WI38 (cell line): ENCODE results near the gene NBAS.

Experiments used
- H3K4me3 ChIP-seq: 2 replicates; pipeline ENCODE4 v1.5.1; 2011; ENCODE audit warnings: low read depth, mild to moderate bottlenecking, control low read depth, low read length
- TF ChIP-seq, protein P1 (sequence below): IDR thresholded peaks from 2 replicates; pipeline ENCODE4 v1.5.1; 2012; ENCODE audit warnings: low read depth, mild to moderate bottlenecking, control low read depth, low read length

The NBAS gene

DNA sequence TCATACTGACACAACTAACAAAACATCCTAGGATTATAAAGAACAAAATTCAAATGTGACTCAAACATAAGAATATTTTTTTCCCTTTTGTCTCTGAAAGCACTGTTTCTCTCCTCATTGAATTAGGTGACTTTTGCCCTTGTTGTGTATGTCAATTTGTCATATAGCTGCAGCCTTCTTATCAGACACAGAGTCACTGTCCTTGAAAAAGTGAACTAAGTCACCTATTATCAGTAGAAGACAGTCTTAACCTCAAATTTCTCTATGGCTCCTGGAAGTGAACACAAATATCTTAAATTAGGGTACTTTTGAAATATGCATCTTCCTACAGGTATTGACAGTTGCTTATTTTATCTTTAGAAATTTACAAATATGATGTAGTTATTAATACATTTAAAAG lies 360.6 kb downstream of the NBAS start:
- TF ChIP-seq, protein P1, sequence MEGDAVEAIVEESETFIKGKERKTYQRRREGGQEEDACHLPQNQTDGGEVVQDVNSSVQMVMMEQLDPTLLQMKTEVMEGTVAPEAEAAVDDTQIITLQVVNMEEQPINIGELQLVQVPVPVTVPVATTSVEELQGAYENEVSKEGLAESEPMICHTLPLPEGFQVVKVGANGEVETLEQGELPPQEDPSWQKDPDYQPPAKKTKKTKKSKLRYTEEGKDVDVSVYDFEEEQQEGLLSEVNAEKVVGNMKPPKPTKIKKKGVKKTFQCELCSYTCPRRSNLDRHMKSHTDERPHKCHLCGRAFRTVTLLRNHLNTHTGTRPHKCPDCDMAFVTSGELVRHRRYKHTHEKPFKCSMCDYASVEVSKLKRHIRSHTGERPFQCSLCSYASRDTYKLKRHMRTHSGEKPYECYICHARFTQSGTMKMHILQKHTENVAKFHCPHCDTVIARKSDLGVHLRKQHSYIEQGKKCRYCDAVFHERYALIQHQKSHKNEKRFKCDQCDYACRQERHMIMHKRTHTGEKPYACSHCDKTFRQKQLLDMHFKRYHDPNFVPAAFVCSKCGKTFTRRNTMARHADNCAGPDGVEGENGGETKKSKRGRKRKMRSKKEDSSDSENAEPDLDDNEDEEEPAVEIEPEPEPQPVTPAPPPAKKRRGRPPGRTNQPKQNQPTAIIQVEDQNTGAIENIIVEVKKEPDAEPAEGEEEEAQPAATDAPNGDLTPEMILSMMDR: no peak
- no peak overlapping the region for H3K4me3 ChIP-seq

DNA sequence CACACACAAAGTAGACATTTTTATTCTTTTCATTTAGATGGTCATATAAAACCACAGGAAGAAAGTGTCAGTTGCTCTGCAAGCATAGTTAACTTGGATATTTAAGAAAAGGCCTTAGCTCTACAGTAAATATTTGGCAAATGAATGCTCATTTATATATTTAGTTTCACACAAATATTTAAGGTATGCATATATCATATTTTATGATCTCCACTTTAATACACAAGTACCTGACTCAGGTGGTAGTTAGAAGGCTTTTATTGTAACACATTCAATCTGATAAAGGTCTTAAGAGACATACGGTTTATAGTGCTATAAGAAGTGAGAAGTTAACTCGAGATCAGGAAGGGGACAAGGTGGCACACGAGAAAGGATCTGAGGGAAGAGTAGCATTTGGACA lies 363.1 kb downstream of the NBAS start:
- TF ChIP-seq, protein P1: no peak
- no peak overlapping the region for H3K4me3 ChIP-seq

DNA sequence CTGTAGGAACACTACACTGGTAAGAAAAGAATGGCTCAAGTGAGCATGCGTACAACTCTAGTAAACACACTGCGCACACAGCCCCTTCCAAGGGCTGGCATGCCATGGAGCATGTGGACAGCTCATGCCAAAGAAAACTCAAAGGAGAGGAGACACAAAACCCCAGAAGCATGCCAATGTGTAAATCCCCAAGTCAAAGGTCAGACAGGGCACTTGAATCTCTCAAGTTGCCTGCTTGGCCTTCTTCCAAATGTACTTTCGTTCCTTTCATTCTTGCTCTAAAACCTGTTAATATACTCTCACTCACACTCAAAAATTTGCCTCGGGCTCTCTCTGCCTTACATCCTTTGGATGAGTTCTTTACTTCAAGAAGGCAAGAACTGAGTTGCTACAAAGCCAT lies 365.3 kb downstream of the NBAS start:
- no peak overlapping the region for H3K4me3 ChIP-seq
- TF ChIP-seq, protein P1: no peak

DNA sequence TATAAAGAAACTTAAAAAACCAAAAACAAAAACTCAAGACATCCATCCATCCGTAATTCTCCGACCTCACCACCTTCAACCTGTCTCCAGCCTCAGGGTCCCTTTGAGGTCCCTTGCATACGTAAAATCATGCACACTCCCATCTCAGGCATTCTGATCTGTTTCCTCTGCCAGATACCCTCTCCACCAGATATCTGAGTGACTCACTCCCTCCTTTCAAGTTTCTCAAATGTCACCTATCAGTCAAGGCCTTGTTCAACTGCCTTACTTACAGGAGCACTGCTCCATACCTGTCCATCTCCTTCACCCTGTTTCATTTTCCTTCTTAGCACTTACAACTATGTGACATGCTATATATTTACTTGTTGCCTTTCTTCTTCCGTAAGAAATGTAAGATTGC lies 369.3 kb downstream of the NBAS start:
- TF ChIP-seq, protein P1: no peak
- no peak overlapping the region for H3K4me3 ChIP-seq

DNA sequence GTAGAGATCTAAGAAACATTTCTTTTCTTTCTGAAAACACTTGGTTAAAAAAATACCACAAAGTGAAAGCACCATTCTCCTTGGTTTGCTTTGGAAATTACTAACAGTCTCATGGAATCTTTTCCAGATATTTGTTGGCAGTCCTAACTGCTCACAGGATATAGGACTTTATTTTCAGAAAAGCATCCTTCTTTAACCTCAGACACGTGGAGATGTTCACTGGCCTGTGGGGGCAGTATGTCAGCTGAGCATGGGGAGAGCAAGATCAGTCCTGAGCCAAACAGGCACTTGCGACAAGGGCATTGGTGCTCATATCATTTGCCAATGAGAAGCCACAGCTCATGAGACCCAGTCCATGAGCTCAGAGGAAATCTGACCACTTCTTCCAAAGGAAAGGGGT lies 371.9 kb downstream of the NBAS start:
- TF ChIP-seq, protein P1: no peak
- no peak overlapping the region for H3K4me3 ChIP-seq

DNA sequence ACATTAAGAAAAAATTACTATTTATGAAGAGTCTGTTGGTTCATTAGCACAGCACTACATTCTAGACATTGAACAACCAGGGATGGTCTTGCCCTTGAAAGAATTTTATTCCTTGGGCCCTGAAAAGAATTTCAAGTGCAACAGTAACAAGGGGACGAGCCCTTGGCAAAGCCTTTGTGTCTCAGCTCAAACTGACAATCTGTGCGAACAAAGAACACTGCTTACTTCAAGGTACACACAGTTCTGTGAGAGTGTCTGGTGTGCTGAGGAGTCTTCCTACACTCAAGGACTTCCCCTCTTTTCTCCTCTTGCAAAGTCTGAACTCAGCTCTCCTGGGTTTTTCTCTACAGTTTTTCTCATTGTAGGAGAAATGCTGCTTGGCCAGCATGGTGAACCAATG lies 373.4 kb downstream of the NBAS start:
- TF ChIP-seq, protein P1: no peak
- no peak overlapping the region for H3K4me3 ChIP-seq

DNA sequence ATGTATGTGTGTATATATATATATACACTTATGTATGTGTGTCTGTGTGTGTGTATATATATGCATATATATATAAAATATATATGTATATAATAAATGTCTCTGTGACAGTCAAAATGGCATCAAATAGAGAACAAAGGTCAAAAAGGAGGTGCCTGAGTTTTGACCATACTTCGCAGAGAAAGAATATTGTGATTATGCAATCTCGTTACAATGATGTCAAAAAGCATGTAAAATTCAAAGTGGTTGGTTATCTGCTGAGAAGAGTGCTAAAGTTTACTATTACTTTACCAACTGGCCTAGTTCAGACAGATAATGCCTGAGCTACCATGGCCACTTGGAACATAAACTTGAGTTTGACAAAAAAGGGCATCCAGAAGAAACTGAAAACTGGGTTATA lies 375.0 kb downstream of the NBAS start:
- TF ChIP-seq, protein P1: no peak
- no peak overlapping the region for H3K4me3 ChIP-seq
